GM19395 (cell line): ENCODE data around the gene MRPL37.
"Not testable (repeated sequence)": the region's sequence is repeated elsewhere in the genome, so short reads cannot be mapped to it uniquely, and the experiment has no call there.

Experiments
- ATAC-seq: cut with Tn5 transposase; IDR thresholded peaks from one replicate; pipeline ENCODE4 v1.9.1; 2021; ENCODE audit warnings: mild to moderate bottlenecking, moderate library complexity; ENCODE audit not compliant: unreplicated experiment

The MRPL37 gene

DNA sequence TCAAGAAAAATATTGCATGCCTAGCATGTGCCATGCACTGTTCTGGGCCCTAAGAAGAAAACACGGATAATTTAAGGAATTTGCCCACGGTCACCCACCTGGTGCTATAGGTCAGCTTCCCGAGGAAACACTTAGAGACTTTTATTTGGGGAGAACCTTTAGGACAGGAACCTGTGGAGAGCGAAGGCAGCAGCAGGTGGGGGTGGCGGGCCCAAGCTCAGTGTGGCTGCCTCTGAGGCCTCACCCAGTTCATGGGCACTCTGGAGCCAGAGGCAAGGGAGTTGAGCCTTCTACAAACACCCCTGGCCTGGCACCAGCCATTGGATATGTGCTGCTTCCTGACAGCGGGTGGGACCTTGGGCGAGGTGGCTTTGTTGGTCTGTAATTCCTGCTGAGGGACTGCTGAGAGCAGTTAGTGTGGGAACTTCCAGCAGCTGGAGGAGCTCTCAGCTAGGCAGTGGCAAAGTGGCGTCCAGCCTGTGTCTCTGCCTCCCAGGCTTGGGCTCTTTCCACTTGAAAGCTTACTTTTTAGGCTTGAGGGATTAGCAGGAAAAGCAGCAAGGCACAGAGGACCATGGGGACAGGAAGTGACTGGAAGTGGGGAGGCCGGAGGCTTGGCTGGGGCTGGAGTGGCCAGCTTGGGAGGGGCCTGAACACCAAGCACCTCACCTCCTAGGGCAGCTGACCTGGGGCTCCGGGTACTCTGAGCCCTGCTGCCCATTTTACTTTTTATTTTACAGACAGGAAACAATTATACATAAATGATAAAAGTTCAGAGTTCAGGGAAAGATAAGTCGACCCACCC is 19.1 kb downstream of the MRPL37 start:
- no peak for ATAC-seq

DNA sequence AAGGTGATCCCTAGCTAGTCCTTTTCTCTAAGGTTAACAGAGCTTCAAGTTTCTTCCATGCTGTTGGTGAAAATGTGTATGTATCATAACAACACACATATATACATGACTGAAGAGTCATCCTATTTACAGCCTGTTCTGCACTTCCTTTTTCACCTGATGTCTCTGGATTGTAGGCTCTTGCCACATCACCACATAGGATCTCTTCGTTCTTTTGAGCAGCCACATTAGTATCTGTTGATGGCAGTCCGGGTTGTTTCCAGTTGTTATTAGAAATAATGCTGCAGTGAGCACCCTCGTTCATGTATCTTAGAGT is 19.7 kb downstream of the MRPL37 start:
- ATAC-seq, result no peak

- ATAC-seq, result no peak
Measured at GRCh38 chr1:54220004-54220811, 20.2 kb downstream of the MRPL37 start.

DNA sequence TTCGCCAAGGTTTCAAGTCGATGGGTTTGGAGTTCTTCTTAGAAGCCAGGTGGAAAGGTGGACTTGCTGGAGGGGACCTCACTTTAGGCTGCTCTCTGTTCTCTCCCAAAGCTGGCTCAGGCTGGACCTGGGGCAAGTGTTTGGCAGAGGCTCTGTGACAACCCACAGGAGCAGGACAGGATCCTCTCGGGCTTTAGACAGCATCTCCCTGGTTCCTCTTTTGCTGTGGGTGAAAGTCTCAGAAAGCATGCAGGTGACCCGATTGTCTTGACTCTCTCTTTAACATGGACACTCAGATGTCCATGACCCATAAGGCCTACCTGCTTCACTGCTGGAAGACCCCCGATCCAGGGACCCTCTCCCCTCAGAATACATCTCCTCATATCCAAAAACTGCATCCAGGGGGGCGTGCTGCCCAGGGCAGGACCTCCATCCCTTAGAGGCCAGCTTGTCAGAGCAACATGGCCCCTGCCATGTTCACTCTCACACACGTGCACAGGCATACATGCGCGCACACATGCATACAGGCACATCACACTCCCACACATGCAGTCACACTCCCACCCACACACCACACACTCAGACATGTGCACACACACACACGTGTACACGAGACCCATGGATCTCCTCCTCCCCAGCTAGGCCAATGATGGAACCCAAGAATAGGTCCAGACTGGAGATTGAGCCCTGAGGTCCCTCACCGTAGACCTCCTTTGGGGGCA is 21.3 kb downstream of the MRPL37 start:
- no peak for ATAC-seq

GRCh38 chr1:54221867-54222484 is 22.0 kb downstream of the MRPL37 start:
- ATAC-seq, result no peak

GRCh38 chr1:54222711-54223110 is 22.7 kb downstream of the MRPL37 start:
- no peak for ATAC-seq

DNA sequence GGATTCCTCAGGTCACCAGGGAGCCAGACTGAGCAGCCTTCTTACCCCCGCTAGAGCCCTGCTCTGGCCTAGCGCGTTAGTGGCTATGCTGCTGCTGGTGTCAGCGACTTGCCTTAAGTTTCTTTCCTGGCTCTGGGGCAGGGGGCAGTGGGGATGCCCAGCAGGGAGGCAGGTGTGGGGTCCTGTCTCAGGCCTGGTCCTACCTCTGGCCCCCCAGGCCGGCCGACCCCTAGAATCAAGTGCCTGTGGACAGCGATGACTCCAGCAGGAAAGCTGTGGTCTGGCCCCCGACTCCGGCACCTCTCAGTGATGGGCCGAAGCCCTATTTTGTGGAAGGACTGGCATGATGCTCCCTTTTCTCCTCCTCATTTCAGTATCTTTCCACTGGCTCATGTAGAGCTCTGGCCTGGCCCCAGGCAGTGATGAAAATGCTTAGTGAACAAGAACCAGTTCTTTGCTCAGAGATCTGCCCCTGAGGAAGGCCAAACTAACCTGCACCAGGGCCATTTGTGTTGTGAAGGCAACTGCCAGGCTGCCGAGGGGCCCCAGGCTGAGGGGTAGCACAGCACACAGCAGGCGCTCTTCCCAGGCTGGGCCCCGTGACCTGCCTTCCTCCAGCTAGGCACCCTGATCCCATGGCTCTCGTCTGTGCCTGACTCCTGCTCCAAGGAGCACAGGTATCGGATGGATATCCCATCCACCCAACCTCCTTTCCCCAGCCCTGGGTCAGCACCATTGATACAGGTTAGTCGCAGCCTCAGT is 23.7 kb downstream of the MRPL37 start:
- ATAC-seq, result no peak

- no peak for ATAC-seq
Measured at GRCh38 chr1:54224233-54224632, 24.3 kb downstream of the MRPL37 start.

- no peak for ATAC-seq
Measured at GRCh38 chr1:54225378-54225777, 25.4 kb downstream of the MRPL37 start.

DNA sequence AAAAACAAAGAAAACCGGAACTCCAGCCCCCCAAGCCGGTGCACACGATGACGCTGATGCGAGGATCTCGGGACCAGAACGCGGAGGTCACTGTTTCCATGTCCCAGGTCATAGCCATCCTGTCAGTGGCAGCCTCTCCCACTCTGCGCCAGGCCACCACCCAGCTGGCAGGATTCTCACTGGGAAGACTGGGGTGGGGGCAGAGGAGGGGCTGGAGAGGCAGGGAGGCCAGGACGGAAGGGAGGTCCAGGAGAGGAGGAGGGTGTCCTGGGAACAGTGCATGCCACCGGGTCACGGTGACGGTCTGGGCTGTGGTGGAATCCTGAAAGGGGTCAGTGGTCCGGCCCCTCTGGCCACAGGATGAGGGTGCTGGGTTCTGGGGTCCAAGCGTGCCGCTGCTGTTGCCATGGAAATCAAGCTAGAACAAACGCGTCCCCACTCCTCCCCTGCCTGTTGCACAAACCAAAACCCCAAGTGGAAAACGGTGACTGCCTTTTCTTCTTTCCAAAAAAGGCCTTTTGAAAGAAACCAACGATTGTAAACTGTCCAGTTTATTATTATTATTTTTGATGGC is 26.1 kb downstream of the MRPL37 start:
- no peak for ATAC-seq

DNA sequence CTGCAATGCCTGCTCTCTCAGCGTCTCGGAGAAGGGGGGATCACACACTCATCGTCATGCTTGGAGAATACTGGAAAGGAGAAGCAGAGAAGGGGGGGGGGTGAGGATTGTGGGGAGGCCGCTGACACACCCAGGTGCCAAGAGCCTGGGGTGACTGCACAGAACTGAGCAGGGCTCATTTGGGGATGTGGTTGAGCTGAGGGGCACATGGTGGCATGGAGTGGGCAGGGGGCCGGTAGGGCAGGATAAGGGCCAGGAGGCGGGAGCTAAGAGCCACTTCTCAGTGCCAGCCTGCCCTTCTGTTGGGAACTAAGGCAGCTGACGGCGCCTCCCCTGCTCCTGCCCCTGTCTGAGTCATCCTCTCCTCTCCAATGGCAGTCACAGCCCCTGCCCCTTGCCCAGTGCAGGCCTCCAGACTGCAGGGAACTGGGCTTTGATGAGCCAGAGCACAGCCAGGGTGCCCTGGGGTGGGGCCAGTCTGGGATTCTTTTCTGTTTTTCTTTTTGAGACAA is 27.2 kb downstream of the MRPL37 start:
- no peak for ATAC-seq

- ATAC-seq, result no peak
Measured at GRCh38 chr1:54227891-54228310, 27.9 kb downstream of the MRPL37 start.

DNA sequence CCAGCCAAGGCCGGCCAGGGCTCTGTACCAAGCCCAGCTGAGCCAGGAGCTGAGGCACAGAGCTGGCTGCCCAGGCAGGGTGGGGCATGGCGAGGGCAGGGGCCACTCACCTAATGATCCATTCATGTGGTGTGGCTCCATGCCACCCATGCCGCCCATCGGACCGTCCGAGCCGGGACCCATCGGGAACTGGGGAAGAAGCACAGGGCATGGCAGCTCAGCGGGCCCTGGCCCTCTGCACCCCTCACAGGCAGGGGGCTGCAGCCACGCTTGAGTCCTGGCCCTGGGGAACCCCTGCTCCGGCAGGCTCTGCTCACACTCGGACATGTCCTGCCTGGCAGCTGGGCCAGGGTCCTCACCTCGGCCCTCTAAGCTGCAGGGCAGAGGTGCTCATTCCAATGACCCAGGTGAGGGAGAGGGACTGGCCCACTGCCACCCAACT is 28.7 kb downstream of the MRPL37 start:
- no peak for ATAC-seq

DNA sequence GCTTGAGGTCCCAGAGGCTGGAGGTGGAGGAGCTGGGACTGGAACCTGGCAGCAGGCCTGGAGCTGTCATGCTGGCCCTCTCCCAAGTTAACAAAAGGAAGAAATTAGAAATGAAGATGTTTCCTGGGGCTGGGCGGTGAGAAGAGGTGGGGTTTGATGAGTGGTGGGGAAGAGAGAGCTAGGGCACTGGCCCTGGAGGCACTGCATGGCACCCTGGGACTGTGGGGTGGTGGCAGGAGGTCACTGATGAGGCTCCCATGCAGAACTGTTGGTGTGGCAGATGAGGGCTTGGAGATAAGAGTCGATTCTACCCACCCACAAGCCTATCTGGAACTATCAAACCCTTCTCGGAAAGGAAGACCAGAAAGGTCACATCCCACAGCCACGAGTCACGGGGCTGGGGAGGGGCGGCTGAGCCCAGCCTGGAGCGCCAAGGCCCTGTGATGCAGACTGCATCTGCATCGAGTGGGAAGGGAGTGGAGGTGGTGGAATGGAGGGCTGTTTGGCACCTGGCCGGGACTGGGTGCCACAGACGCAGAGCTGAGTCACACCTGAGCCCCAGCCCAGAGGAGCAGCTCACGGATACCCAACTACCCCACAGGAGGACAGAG is 29.4 kb downstream of the MRPL37 start:
- ATAC-seq, result no peak

- no peak for ATAC-seq
Measured at GRCh38 chr1:54230507-54231339, 30.8 kb downstream of the MRPL37 start.

DNA sequence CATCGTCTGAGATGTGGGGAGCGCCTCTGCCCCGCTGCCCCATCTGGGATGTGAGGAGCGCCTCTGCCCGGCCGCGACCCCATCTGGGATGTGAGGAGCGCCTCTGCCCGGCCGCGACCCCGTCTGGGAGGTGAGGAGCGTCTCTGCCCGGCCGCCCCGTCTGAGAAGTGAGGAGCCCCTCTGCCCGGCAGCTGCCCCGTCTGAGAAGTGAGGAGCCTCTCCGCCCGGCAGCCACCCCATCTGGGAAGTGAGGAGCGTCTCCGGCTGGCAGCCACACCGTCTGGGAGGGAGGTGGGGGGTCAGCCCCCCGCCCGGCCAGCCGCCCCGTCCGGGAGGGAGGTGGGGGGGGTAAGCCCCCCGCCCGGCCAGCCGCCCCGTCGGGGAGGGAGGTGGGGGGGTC is 33.2 kb downstream of the MRPL37 start:
- not testable (repeated sequence) for ATAC-seq

- no peak for ATAC-seq
Measured at GRCh38 chr1:54234284-54234683, 34.3 kb downstream of the MRPL37 start.

GRCh38 chr1:54237586-54237985 is 37.6 kb downstream of the MRPL37 start:
- no peak for ATAC-seq
